GM23338 (cell line): Measurements from ENCODE around the gene TASP1. TPM values are rescaled to one million over a fixed set of nuclear protein-coding genes. Genes with fewer than 3 reads are reported as not detected.

ENCODE experiments used
- ATAC-seq: fragments of 200-7000 bp; cut with Tn5 transposase; 3 replicates; pipeline ENCODE4 v1.9.1; 2020
- DNase-seq: peaks from one replicate; pipeline ENCODE4 v3.0.0-alpha.2; 2015; ENCODE audit warnings: low spot score
- H2AFZ ChIP-seq: fragments of 200-600 bp; sonication (generic); 2 replicates; pipeline ENCODE4 v1.8.0; 2016; ENCODE audit warnings: antibody characterized with exemption, mild to moderate bottlenecking, moderate library complexity
- H3F3A ChIP-seq: fragments of 200-600 bp; sonication (generic); replicated peaks from 2 replicates; pipeline ENCODE4 v1.8.0; 2017; ENCODE audit warnings: antibody characterized with exemption, mixed run types, low read depth
- H3K27ac ChIP-seq: fragments of 200-600 bp; sonication (generic); 2 replicates; pipeline ENCODE4 v1.6.1; 2016; ENCODE audit warnings: low read depth
- H3K27me3 ChIP-seq: fragments of 200-600 bp; sonication (generic); 2 replicates; pipeline ENCODE4 v1.8.0; 2016; ENCODE audit warnings: mild to moderate bottlenecking, mixed run types, moderate library complexity; ENCODE audit not compliant: insufficient read depth
- H3K36me3 ChIP-seq: fragments of 200-600 bp; sonication (generic); 2 replicates; pipeline ENCODE4 v1.8.0; 2016; ENCODE audit warnings: mild to moderate bottlenecking; ENCODE audit not compliant: insufficient read depth
- H3K4me1 ChIP-seq: fragments of 200-600 bp; sonication (generic); 2 replicates; pipeline ENCODE4 v1.8.0; 2016; ENCODE audit warnings: mild to moderate bottlenecking, moderate library complexity; ENCODE audit not compliant: insufficient read depth
- H3K4me2 ChIP-seq: fragments of 200-600 bp; sonication (generic); 2 replicates; pipeline ENCODE4 v1.7.1; 2017; ENCODE audit warnings: mixed run types
- H3K4me3 ChIP-seq: fragments of 200-600 bp; sonication (generic); 2 replicates; pipeline ENCODE4 v1.6.1; 2016; ENCODE audit warnings: mixed run types
- H3K79me2 ChIP-seq: fragments of 200-600 bp; sonication (generic); replicated peaks from 2 replicates; pipeline ENCODE4 v1.8.0; 2017; ENCODE audit warnings: mild to moderate bottlenecking; ENCODE audit not compliant: insufficient read depth
- H3K9me2 ChIP-seq: fragments of 200-600 bp; sonication (generic); 2 replicates; pipeline ENCODE4 v1.8.0; 2017; ENCODE audit not compliant: insufficient read depth
- H4K20me1 ChIP-seq: fragments of 200-600 bp; sonication (generic); replicated peaks from 2 replicates; pipeline ENCODE4 v1.8.0; 2017; ENCODE audit warnings: mild to moderate bottlenecking; ENCODE audit not compliant: insufficient read depth
- H3K27ac Mint-ChIP-seq: 2 replicates; pipeline ENCODE4 v1.8.0; 2020; ENCODE audit warnings: inconsistent platforms, mild to moderate bottlenecking, moderate library complexity, mixed read lengths
- H3K27me3 Mint-ChIP-seq: 3 replicates; pipeline ENCODE4 v1.8.0; 2022; ENCODE audit warnings: low read depth, mild to moderate bottlenecking, moderate library complexity, mixed read lengths, inconsistent platforms; ENCODE audit not compliant: insufficient read depth, poor library complexity
- H3K36me3 Mint-ChIP-seq: 3 replicates; pipeline ENCODE4 v1.8.0; 2021; ENCODE audit warnings: low read depth, mild to moderate bottlenecking, inconsistent platforms, moderate library complexity, mixed read lengths
- H3K4me1 Mint-ChIP-seq: 3 replicates; pipeline ENCODE4 v1.8.0; 2020; ENCODE audit warnings: mild to moderate bottlenecking, inconsistent platforms, mixed read lengths
- H3K4me3 Mint-ChIP-seq: 3 replicates; pipeline ENCODE4 v1.8.0; 2021; ENCODE audit warnings: moderate library complexity, mild to moderate bottlenecking, inconsistent platforms, mixed read lengths
- H3K9me3 Mint-ChIP-seq: 3 replicates; pipeline ENCODE4 v1.8.0; 2020; ENCODE audit warnings: moderate library complexity, mild to moderate bottlenecking, inconsistent platforms, mixed read lengths
- EZH2phosphoT487 ChIP-seq: fragments of 200-600 bp; sonication (generic); IDR thresholded peaks from one replicate; pipeline ENCODE4 v1.8.1; 2018; ENCODE audit warnings: antibody characterized with exemption; ENCODE audit not compliant: unreplicated experiment
- JUNB ChIP-seq: IDR thresholded peaks from one replicate; pipeline ENCODE4 v1.6.1; 2016; ENCODE audit warnings: antibody characterized with exemption; ENCODE audit not compliant: unreplicated experiment
- NANOG ChIP-seq: IDR thresholded peaks from 2 replicates; pipeline ENCODE4 v1.6.1; 2016; ENCODE audit warnings: antibody characterized with exemption, borderline replicate concordance
- ZNF331 ChIP-seq: fragments of 250-450 bp; sonication (Bioruptor Pico); IDR thresholded peaks from 2 replicates; pipeline ENCODE4 v1.5.0; 2020; ENCODE audit warnings: low read depth, mild to moderate bottlenecking, moderate library complexity
- ZNF462 ChIP-seq: fragments of 250-450 bp; sonication (Bioruptor Pico); IDR thresholded peaks from 2 replicates; pipeline ENCODE4 v1.5.0; 2020; ENCODE audit warnings: mild to moderate bottlenecking, moderate library complexity
- polyA plus RNA-seq: library from polyadenylated mRNA; unstranded; fragments of >200 nt; fragmentation: Nextera tagmentation; extraction: Ambion mirVana; gene quantifications from 2 replicates; pipeline ENCODE4 v1.2.1, GENCODE V29; 2016
- total RNA-seq: library from RNA; depleted of rRNA; stranded (reverse); fragments of >200 nt; shearing (Covaris generic); gene quantifications from 2 replicates; pipeline ENCODE4 v1.2.3, GENCODE V29; 2014
- TF ChIP-seq, protein P1 (sequence below), 2 experiments: fragments of 200-600 bp in 1 of 2; sonication (generic) in 1 of 2; conservative IDR thresholded peaks; 2 replicates each; pipeline versions ENCODE4 v1.5.1 to v1.6.1; 2016 to 2017; ENCODE audit warnings: antibody characterized with exemption in 2 of 2, low read depth in 2 of 2, mild to moderate bottlenecking in 2 of 2, moderate library complexity in 1 of 2

TASP1 gene
- total and polyA plus RNA-seq, 2 experiments from 2014 or later, result 9.7 to 9.8 TPM

DNA sequence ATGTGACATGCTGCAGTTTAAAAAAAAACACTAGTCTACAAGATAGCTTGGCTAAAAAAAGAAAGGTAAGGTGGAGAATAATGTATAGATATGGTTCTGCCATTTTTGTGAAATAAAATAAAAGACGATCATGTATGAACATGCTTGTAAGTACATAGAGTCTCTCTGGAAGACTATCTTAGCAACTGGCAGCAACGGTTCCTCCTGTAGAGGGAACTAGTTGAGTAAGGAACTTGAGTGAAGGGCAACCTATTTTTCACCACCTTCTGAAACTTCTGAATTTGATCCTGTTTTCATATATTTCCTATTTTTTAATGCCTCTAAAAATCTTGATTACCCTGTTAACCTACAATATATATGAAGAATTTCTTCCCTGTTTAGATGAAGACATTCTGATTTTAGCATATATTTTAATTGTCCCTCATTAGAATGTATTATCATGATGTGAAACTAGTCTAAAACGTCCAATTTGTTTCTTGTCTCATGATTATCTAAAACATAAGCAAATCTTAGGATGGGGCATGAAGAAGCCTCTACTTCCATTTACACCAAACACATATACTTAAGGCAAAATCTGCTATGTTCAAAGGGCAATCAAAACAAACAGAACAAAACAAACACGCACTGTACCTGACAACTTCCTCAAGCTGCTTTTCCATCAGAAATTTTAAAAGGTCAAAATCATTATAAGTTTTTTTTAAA is 215.1 kb downstream of the TASP1 start (continued):
- TF ChIP-seq ZNF462 (no peak), EZH2phosphoT487 (no peak), NANOG (no peak), JUNB (no peak)

GRCh38 chr20:13422637-13423036 is 216.1 kb downstream of the TASP1 start:
- no peaks in the 10 kb centered on the region for H3K79me2 ChIP-seq
- no peak overlapping the region for H3K4me2 ChIP-seq
- peaks cover 5% of the 10 kb centered on the region; the same call in 1 of the 2 replicates for H3K9me2 ChIP-seq
- no peak overlapping the region for H2AFZ ChIP-seq
- no peaks in the 10 kb centered on the region for H4K20me1 ChIP-seq
- no peak for DNase-seq
- Mint-ChIP-seq H3K9me3 (no peaks in the 10 kb centered on the region), H3K27ac (no peak overlapping the region), H3K36me3 (no peaks in the 10 kb centered on the region), H3K4me3 (no peak overlapping the region), H3K4me1 (peaks cover 20% of the 10 kb centered on the region), H3K27me3 (peaks cover 2% of the 10 kb centered on the region)
- H3K4me1 ChIP-seq, result peaks cover 31% of the 10 kb centered on the region
- TF ChIP-seq EZH2phosphoT487, result no peak
- TF ChIP-seq, protein P1, sequence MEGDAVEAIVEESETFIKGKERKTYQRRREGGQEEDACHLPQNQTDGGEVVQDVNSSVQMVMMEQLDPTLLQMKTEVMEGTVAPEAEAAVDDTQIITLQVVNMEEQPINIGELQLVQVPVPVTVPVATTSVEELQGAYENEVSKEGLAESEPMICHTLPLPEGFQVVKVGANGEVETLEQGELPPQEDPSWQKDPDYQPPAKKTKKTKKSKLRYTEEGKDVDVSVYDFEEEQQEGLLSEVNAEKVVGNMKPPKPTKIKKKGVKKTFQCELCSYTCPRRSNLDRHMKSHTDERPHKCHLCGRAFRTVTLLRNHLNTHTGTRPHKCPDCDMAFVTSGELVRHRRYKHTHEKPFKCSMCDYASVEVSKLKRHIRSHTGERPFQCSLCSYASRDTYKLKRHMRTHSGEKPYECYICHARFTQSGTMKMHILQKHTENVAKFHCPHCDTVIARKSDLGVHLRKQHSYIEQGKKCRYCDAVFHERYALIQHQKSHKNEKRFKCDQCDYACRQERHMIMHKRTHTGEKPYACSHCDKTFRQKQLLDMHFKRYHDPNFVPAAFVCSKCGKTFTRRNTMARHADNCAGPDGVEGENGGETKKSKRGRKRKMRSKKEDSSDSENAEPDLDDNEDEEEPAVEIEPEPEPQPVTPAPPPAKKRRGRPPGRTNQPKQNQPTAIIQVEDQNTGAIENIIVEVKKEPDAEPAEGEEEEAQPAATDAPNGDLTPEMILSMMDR (conservative IDR thresholded peaks at IDR 0.05; ENCODE audit: low read depth in 2 of 2), result no peak
- no peak for TF ChIP-seq NANOG
- TF ChIP-seq ZNF331 (CRISPR knock-in tag), result no peak
- no peak overlapping the region for H3K27ac ChIP-seq
- H3K4me3 ChIP-seq, result no peak overlapping the region
- ATAC-seq, result no peak
- no peaks in the 10 kb centered on the region for H3K27me3 ChIP-seq
- H3K36me3 ChIP-seq, result no peaks in the 10 kb centered on the region
- no peaks in the 10 kb centered on the region for H3F3A ChIP-seq
